ENCODE measurements around the gene FBP2. TPM values are rescaled to one million over a fixed set of nuclear protein-coding genes. Genes with fewer than 3 reads are reported as not detected.

Gene FBP2
- total RNA-seq, 1 donor from 2014 or later: not detected

Other genes starting within 250 kb of the FBP2 start
- not detected in 2 replicates for gene PCAT7, start 38.7 kb downstream of the FBP2 start, total RNA-seq
- gene FBP1, start 45.7 kb upstream of the FBP2 start, total RNA-seq: 0.51 and 0.64 TPM in 2 replicates
- 24.6 and 28.3 TPM in 2 replicates for gene AOPEP, start 132.9 kb upstream of the FBP2 start, total RNA-seq

All from dermis microvascular lymphatic vessel endothelial cell (primary cell).